Measurements from ENCODE around the gene SLC39A6. TPM values are rescaled to one million over a fixed set of nuclear protein-coding genes. Genes with fewer than 3 reads are reported as not detected.

SLC39A6 gene
- total and polyA plus RNA-seq, 4 donors = 4.7 to 59.2 (median 31.0) TPM

DNA sequence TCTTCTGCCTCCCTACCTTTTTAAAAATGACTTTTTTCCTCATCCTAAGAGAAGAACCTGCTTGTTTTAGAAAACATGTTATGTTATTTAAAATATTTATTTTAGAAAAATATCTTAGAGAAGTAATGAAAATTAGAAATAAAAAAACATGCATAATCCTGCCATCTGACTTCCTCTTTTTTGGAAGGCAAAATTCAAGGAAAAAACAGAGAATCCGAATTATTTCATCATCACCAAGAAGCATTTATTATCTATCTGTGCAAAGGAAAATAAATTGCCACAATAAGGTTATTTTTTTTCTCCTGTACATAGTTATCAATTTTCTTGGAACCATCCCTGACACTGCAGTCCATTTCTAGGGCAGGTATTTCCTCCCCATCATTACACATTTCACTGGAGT lies 14.4 kb downstream of the SLC39A6 start:
- Histone ChIP-seq H3K27me3 (ENCODE audit: control insufficient read depth in 3 of 3, insufficient read depth in 3 of 3, low read length in 2 of 3) (no peaks in the 10 kb centered on the region), H3K4me3 (no peak overlapping the region), H3K27ac (ENCODE audit: low read depth in 1 of 2, low read length in 1 of 2) (no peak overlapping the region), H3K9ac (ENCODE audit: insufficient read depth in 1 of 2, low read length in 2 of 2) (no peak overlapping the region), H3K9me3 (ENCODE audit: control insufficient read depth in 4 of 4, insufficient read depth in 3 of 4, low read length in 3 of 4) (no peaks in the 10 kb centered on the region), H3K4me1 (ENCODE audit: control insufficient read depth in 5 of 5, insufficient read depth in 5 of 5, low read length in 5 of 5) (no peaks in the 10 kb centered on the region), H3K36me3 (ENCODE audit: control insufficient read depth in 4 of 4, insufficient read depth in 4 of 4, low read length in 4 of 4) (peaks cover 11 to 39% (median 24%) of the 10 kb centered on the region in 4 donors)
- DNase-seq = no peak
- TF ChIP-seq, protein P1, sequence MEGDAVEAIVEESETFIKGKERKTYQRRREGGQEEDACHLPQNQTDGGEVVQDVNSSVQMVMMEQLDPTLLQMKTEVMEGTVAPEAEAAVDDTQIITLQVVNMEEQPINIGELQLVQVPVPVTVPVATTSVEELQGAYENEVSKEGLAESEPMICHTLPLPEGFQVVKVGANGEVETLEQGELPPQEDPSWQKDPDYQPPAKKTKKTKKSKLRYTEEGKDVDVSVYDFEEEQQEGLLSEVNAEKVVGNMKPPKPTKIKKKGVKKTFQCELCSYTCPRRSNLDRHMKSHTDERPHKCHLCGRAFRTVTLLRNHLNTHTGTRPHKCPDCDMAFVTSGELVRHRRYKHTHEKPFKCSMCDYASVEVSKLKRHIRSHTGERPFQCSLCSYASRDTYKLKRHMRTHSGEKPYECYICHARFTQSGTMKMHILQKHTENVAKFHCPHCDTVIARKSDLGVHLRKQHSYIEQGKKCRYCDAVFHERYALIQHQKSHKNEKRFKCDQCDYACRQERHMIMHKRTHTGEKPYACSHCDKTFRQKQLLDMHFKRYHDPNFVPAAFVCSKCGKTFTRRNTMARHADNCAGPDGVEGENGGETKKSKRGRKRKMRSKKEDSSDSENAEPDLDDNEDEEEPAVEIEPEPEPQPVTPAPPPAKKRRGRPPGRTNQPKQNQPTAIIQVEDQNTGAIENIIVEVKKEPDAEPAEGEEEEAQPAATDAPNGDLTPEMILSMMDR (IDR thresholded peaks at IDR 0.05; ENCODE audit: control extremely low read depth, extremely low read depth) = no peak
- no peak for ATAC-seq (ENCODE audit: insufficient read depth, low FRiP score)
- 68 to 79% methylated on average over 1 of the region's 1 CpG for WGBS, 2 donors

DNA sequence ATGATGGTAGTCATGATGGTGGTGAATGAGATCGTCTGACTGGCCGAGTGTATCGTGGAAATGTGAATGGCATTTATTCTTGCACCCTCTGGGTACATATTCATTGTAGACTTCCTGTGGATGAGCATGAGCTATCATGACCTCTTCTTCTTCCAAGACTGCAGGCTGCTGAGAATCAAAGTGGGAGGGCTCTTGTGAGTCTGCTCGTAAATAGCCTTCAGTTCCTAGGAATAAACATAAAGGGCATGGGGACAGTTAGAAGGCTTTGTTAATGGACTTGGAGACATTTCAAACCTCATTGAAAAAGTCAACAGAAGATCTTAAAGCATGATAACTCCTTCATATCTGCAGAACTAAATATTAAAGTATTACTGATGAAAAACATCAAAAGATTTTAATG lies 14.9 kb downstream of the SLC39A6 start:
- no peak for ATAC-seq (ENCODE audit: insufficient read depth, low FRiP score)
- WGBS, 2 donors = 81 to 91% methylated on average over 4 of the region's 4 CpGs
- Histone ChIP-seq H3K4me1 (ENCODE audit: control insufficient read depth in 5 of 5, insufficient read depth in 5 of 5, low read length in 5 of 5) (no peaks in the 10 kb centered on the region), H3K36me3 (ENCODE audit: control insufficient read depth in 4 of 4, insufficient read depth in 4 of 4, low read length in 4 of 4) (peaks cover 11 to 39% (median 24%) of the 10 kb centered on the region in 4 donors), H3K9ac (ENCODE audit: insufficient read depth in 1 of 2, low read length in 2 of 2) (peak overlapping the region in 1 of 2 donors; percentile 9), H3K4me3 (no peak overlapping the region), H3K9me3 (ENCODE audit: control insufficient read depth in 4 of 4, insufficient read depth in 3 of 4, low read length in 3 of 4) (no peaks in the 10 kb centered on the region), H3K27ac (ENCODE audit: low read depth in 1 of 2, low read length in 1 of 2) (no peak overlapping the region), H3K27me3 (ENCODE audit: control insufficient read depth in 3 of 3, insufficient read depth in 3 of 3, low read length in 2 of 3) (no peaks in the 10 kb centered on the region)
- no peak for DNase-seq
- TF ChIP-seq, protein P1 (IDR thresholded peaks at IDR 0.05; ENCODE audit: control extremely low read depth, extremely low read depth) = no peak

DNA sequence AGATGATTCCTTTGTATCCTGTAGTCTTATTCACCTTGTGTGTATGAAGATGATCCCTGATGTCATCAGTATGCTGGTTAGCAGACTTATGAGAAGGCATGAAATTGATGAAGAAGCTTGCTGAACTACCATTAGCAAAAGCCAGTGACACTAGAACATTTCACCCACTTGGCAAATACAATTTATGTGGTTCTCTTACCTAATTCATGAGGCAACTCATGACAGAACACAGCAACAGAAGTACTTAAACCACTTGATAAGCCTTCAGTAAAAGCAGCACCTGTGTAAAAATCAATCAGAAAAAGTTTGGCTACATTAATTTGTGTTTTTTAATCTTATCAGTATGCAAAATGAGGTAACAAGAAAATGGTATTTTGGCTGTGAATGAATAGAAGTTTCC lies 16.8 kb downstream of the SLC39A6 start:
- Histone ChIP-seq H3K36me3 (ENCODE audit: control insufficient read depth in 4 of 4, insufficient read depth in 4 of 4, low read length in 4 of 4) (peaks cover 11 to 39% (median 24%) of the 10 kb centered on the region in 4 donors), H3K27me3 (ENCODE audit: control insufficient read depth in 3 of 3, insufficient read depth in 3 of 3, low read length in 2 of 3) (no peaks in the 10 kb centered on the region), H3K4me1 (ENCODE audit: control insufficient read depth in 5 of 5, insufficient read depth in 5 of 5, low read length in 5 of 5) (no peaks in the 10 kb centered on the region), H3K4me3 (no peak overlapping the region), H3K9ac (ENCODE audit: insufficient read depth in 1 of 2, low read length in 2 of 2) (no peak overlapping the region), H3K9me3 (ENCODE audit: control insufficient read depth in 4 of 4, insufficient read depth in 3 of 4, low read length in 3 of 4) (no peaks in the 10 kb centered on the region), H3K27ac (ENCODE audit: low read depth in 1 of 2, low read length in 1 of 2) (no peak overlapping the region)
- TF ChIP-seq, protein P1 (IDR thresholded peaks at IDR 0.05; ENCODE audit: control extremely low read depth, extremely low read depth) = no peak
- DNase-seq = no peak
- ATAC-seq (ENCODE audit: insufficient read depth, low FRiP score) = no peak

DNA sequence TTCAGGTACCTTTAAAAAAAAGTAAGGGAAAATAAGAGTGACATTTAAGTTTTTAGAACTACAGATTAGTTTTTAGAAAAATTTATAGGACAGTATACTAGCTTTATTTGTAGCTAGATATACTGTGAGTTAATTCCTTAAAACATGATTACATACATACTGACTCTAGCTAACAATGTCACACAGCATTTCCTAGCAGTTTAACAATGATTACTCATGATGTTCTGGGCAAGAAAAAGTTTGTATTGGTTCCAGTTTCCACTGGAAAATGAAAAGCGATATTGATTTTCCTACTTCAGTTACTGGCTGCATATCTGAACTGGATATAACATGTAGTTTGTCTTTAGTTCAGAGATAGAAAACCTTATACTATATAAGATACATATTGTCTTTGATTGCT lies 19.4 kb downstream of the SLC39A6 start:
- Histone ChIP-seq H3K36me3 (ENCODE audit: control insufficient read depth in 4 of 4, insufficient read depth in 4 of 4, low read length in 4 of 4) (peaks cover 8 to 24% (median 15%) of the 10 kb centered on the region in 4 donors), H3K4me3 (no peak overlapping the region), H3K9ac (ENCODE audit: insufficient read depth in 1 of 2, low read length in 2 of 2) (no peak overlapping the region), H3K27me3 (ENCODE audit: control insufficient read depth in 3 of 3, insufficient read depth in 3 of 3, low read length in 2 of 3) (no peaks in the 10 kb centered on the region), H3K9me3 (ENCODE audit: control insufficient read depth in 4 of 4, insufficient read depth in 3 of 4, low read length in 3 of 4) (no peaks in the 10 kb centered on the region), H3K27ac (ENCODE audit: low read depth in 1 of 2, low read length in 1 of 2) (no peak overlapping the region), H3K4me1 (ENCODE audit: control insufficient read depth in 5 of 5, insufficient read depth in 5 of 5, low read length in 5 of 5) (no peaks in the 10 kb centered on the region)
- TF ChIP-seq, protein P1 (IDR thresholded peaks at IDR 0.05; ENCODE audit: control extremely low read depth, extremely low read depth) = no peak
- 97 to 100% methylated on average over 1 of the region's 1 CpG for WGBS, 2 donors
- no peak for DNase-seq
- ATAC-seq (ENCODE audit: insufficient read depth, low FRiP score) = no peak
